ENCODE data around the gene SRMS.

- TF ChIP-seq CTCF (IDR thresholded peaks at IDR 0.05; ENCODE audit: extremely low read depth in 1 of 2, insufficient read depth in 1 of 2, low read depth in 1 of 2, low read length in 2 of 2) = no peak
- TF ChIP-seq POLR2AphosphoS5 (IDR thresholded peaks at IDR 0.05; ENCODE audit: insufficient read depth, low read depth, low read length) = no peak
- no peak for TF ChIP-seq MAX (IDR thresholded peaks at IDR 0.05; ENCODE audit: insufficient read depth, insufficient read length)
- TF ChIP-seq POLR2A (IDR thresholded peaks at IDR 0.05; ENCODE audit: low read depth, low read length) = no peak
- TF ChIP-seq MYC (IDR thresholded peaks at IDR 0.05; ENCODE audit: low read depth, low read length) = no peak
Observed at GRCh38 chr20:63565699-63566335, 18.3 kb upstream of the SRMS start.

Data from endothelial cell of umbilical vein (primary cell).